NOMO-1 treated with dmso at 0.1 percent for 144 hours (cell line): ENCODE results near the gene CNPY1.
"Not testable (repeated sequence)": the region's sequence is repeated elsewhere in the genome, so short reads cannot be mapped to it uniquely, and the experiment has no call there.

Source experiments
- DNase-seq: peaks from one replicate; lab custom pipeline; 2025; ENCODE audit not compliant: unreplicated experiment; lab: John Stamatoyannopoulos, UW

The CNPY1 gene

DNA sequence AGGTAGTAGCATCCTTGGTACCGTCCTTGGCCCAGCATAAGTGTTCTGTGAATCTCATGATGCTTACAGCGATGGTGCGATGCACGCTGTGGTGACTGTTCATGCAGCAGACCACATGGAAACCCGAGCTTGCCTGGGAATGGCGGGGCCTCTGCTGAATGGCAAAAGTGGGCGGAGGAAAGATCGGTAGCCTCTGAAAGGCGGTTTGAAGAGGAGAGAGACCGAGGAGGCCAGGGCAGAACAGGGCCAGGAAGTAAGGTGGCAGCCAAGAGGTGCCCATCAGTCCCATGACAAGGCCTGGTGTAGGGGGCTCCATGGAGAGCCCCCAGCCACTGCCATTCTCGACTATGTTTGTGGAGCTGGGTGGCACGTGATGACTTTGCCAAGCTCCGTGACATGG is 33.2 kb upstream of the CNPY1 start:
- DNase-seq, result no peak

DNA sequence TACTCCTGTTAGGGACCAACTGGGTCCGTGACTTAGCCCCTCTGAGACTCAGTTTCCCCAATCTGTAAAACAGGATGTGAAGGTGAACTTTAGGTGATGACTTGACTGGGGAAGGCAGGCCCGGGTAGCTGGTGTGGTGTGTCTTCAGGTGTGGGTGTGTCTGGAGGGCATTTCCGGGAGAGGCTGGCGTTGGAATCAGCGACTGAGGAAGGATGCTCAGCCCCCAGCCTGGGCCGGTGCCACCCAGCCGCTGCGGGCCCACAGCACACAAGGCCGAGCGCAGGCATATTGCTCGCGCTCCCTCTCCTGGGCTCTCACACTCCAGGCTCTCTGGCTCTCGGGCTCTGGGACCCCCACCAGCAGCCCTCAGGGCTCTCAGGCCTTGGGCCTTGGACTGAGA is 31.7 kb upstream of the CNPY1 start:
- DNase-seq, result no peak

DNA sequence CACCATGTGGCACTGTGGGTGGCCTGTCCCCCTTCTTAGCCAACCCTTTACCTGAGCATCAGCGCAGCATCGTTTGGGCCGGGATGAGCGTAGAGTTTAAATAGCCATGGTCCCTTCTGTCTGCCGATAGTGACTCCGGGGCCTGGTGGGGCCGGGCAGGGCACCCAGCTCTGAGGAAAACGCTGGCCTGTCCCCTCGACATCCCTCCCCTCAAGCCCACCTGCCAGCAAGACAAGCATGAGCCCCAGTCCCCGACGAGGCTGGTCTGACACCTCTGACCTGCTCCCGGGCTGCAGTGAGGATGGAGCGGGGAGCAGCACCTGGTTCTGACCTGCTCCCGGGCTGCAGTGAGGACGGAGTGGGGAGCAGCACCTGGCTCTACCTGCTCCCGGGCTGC is 31.1 kb upstream of the CNPY1 start:
- DNase-seq, result no peak

DNA sequence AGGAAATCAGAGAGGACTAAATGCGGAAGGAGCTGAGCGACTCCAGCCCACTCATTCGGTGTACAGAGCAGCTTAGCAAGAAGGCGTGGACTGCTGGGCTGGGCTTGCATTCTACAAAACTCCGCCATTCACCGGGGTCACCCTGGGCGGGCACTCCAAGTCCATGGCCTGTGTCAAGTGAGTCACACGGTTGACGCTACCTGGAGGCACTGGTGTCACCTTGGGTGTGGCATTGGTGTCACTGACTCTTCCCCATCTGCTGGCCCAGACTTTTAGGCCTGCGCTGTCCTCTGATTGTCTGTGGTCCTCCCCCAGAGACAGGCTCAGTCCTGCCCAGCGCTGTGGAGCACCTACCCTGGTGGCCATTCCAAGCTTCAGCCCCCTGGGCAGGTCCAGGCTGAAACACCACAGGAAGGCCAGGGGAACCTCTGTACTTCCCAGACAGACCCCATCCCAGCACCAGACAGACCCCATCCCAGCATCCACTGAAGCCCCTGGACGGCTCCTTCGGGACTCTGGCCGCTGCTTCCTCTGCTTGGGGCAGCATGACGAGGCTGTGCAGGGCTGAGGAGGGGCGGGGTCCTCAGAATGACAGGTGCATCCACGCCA is 30.6 kb upstream of the CNPY1 start:
- no peak for DNase-seq

DNA sequence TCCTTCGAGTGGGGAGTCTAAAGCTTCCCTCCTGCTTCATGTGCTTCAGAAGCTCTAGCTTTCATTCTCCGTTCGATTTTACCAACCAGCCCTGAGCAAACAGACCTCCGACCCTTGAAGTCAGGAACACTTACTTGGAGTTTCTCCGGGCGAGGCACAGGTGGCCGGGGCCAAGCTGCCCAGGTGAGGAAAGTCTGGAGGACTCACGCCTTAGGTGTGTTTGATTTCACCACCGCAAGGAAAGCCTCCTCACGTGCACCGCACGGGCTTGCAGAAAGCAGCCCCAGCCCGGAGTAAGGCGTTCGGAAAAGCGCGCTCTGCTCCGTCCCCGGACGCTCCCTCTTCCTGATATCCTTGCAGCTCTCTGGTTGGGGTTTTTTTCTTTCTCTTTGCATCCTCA is 30.1 kb upstream of the CNPY1 start:
- DNase-seq, result no peak

DNA sequence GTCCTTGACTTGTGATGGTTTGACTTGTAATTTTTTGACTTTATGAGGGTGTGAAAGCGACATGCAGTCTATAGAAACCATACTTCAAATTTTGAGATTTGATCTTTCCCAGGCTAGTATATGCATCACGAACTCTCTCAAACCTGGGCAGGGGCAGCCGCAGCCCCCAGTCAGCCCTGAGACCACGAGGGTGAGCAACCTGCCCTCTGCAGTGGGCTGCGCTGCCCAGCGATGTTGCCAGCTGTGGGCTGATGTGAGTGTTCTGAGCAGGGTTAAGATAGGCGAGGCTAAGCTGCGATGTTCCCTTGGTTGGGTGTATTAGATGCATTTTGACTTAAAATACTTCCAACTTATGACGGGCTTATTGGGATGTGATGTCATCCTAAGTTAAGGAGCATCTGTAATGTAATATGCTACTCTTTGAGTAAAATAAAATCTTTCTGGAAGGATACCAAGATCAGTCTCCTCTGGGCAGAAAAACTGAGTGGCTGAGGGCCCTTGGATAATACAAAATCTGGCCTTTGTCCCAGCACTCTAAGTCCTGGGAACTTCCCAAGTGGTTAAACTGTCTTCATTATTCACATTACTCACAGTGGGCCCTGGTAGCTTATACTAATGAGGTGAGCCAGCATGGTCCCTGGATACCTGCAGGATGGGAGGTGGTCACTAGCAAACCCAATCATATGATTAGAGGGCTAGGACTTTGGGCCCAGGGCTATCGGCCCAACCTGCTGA is 28.4 kb upstream of the CNPY1 start:
- DNase-seq, result no peak

DNA sequence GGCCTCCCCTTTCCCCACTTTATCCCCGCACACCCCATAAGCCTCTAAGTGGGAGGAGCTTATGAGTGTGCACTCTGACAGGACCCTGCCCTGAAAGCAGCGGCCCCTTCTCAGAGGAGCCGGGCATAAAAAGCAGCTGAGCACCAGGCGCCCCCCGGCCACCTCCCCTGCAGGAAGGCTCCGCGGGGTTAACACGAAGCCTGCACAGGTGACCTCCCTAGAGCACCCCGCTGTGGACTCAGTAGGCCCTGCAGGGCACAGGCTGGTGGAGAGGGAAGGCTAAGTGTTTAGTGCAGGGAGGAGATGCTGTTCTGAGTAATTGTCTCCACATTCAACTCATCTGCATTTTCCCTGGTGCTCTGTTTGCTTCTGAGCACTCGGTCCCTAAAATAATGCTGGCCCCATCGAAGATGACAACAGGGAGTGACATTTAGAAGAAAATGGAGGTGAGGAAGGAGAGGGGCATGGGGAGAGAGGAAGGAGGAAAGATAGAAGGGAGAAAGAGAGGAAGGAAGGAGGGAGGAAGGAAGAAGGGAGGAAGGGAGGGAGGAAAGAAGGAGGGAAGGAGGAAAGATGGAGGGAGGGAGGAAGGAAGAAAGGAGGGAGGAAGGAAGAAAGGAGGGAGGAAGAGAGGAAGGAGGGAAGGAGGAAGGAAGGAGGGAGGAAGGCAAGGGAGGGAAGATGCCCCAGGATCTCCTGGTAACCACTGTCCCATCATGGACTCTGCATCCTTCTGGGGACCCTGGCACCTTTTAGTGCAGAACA is 25.4 kb upstream of the CNPY1 start:
- DNase-seq, result no peak

DNA sequence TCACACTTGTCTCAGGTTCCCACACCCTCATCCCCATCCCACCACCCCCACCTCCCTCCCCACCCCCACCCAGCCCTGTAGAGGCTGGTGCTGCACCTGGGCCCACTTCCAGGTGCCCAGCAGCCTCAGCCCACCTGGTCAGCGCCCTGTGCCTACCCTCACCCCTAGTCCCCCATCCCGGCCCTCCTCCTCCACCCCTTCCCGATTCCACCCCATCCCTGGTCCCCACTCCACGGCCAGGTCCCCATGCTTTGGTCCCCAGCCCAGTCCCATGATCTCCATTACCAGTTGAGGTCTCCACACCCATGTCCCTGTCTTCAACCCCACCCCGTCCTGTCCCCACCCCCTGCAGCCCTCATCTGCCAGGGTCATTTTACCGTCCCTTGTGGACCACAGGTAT is 24.6 kb upstream of the CNPY1 start:
- DNase-seq, result no peak

DNA sequence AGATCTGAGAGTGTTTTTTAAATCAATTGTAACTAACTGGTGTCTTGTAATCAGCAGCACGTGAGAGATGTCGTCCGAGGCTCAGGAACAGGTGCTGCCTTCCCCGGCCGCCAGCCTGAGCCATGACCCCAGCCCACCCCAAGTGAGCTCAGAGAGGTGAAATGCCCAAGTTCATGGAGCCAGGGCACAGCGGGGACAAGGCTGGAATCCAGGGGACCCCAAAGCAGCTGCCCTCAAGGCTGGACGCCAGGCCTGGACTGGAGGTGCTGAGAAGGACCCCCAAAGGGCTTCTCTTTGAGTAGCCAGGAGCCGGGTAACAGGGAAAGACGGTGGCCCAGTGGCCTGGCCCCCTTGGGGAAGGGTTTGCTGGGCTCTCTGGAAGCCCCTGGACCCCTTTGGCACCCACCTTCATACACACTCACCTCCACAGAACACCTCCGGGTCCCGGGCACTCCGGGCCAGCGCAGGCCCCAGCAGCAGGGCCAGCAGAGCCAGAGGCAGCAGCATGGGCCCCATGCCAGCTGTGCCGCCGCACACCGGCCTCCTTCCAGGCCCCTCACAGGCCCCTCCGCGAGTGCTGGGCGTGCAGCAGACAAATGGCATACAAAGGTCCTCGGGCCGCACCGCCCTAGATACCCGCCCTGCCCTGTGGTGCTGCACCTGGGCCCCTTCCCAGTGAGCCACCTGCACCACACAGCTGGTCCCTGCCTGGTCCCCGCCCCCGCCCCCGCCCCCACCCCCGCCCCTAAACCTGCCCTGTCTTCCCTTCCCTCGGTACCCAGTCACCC is 24.0 kb upstream of the CNPY1 start:
- DNase-seq, result no peak

DNA sequence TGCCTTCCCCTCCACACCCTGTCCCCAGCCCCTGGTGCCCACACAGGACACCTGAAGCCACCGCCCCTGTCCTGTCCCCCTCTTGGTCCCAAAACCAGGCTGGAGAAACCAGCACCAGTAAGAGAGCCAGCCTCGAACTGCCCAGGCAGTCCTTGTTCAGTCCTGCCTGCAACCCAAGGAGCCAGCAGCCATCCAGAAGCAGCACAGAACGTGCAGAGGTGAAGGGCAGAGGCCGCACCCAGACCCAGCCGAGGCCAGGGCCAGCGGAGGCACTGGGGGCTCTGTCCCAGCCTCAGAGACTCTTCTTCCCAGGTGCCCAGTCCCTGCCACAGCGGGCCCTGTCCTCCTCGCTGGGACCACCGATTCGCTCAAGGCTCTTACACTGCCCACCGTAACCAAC is 23.3 kb upstream of the CNPY1 start:
- DNase-seq, result no peak

DNA sequence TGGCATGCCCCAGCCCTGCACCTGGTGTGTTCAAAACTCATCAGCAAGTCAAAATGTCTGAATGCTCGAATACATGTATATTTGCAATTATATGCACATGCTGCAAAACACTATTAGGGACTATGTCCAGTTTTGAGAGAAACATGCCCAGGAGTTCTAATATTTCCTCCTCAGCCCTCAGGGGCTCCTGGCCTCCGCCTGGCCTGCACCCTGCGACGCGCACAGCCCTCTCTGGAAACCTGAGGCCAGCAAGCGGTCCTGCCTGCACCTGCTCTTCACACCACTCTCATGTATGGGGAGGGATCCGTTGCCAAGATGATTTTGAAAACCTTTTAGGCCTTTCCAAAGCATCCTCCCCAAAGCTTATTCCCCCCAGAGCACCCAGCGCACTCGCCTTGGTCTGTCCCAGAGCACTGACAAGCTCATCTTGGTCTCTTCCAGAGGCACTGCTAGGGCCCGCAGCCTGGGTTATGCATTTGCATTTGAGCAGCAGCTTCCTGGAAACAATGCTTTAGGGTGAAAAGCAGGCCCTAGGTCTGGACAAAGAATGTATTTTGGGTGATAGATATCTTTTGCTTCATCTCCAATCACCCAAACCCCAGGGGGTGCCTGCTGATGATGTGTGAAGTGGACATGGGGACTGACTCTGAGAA is 22.6 kb upstream of the CNPY1 start:
- DNase-seq, result no peak

DNA sequence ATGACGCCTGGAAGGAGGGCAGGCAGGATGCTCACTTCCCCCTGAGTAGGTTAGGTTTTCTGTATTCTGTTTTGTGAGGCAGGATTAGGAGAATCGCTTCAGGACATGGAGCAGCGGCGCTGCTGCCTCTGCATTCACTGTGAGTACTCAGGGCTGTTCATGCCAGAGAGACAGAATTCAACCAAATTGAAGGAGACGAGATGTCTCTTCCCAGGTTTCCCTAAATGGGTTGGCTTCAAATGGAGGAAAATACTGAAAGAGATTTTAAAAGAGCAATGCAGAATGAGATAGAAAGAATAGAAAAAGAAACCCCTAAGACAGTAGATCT is 21.9 kb upstream of the CNPY1 start:
- DNase-seq, result no peak

DNA sequence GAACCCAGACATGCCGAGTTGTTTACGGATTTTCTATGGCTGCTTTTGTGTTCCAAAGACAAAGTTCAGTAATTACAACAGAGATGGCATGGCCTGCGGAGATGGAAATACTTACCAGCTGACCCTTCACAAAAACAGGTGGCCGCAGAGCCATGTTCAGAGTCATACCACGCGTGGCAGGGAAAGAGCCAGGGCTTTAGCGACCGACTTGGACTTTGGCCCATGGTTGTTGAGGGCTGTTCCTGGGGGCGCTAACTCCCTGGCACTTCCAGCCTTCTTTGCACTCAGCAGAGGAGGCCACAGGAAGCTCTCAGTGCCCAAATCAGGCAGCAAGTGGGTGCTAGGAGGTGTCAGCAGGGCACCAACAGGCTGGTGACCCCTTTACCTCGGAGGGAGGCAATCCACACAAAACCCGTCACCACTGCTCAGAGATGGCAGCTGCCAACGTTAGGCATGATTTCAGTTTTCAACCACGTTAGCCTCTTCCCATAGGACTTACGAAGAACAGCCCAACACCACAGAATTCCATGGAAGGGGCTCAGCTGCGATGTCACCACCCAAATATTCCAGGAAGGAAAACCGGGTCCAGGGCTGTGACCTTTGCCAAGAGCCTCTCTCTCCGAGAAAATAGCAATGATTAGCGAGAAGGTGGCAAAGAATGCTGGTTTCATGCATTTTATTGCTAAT is 21.4 kb upstream of the CNPY1 start:
- no peak for DNase-seq

DNA sequence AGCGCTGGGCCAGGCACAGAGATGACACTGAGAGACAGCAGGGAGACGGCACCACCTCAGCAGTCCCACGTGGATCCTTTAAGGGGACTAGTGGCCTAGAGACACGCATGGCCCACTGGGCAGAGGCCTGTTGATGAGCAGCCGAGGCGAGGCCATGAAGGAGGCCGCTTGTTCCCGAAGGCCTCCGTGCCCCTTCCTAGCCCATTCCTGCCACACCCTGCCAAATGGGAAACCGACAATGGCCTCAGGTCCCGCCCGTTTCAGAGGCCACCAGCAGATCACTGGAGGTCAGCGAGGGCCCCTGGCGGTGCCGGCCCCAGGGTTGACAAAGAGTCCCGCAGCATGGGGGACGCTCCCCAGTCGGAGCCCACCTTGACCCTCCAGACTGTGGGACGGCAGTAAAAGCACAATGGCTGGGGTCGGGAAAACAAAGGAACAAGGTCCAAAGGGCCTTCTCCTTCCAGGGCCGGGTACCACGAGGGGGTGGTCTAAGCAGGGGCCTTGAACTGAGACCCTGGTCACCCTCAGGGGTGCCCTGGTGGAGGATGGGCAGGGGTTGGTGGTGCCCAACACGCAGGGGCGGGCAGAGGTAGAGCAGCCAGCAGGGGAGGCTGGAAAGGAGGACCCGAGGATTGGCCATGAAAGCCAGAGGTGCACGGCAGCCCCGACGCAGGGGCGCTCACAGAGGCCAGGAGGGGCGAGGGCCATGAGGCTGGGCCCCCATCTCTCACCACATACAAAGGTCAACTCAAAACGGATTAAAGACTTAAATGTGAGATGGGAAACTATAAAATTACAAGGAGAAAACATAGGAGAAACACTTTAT is 19.9 kb upstream of the CNPY1 start:
- DNase-seq, result no peak

DNA sequence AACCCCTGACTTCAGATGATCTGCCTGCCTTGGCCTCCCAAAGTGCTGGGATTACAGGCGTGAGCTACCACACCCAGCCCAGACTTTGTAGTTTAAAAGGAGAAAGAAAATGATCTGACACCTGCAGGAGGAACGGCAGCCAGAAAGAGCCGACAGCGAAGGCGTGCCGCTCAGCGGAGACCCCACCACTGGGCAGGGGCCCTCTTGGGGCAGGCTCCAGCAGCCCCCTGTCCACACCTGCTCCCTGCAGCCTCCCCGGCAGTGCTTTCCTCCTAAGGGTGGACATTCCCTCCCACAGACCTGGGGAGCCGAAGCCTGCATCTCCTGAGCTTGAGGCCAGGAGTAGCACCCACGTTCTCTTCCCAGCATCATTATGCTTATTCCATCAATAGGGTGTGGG is 19.2 kb upstream of the CNPY1 start:
- DNase-seq, result no peak

DNA sequence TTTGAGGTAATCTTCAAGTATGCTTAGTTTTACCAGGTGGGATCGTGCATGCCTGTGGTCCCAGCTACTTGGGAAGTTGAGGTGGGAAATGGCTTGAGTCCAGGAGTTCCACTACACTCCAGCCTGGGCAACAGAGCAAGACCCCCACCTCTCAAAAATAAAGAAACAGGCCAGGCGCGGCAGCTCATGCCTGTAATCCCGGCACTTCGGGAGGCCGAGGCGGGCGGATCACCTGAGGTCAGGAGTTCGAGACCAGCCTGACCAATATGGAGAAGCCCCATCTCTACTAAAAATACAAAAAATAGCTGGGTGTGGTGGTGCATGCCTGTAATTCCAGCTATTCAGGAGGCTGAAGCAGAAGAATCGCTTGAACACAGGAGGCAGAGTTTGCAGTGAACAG is 16.6 kb upstream of the CNPY1 start:
- not testable (repeated sequence) for DNase-seq

DNA sequence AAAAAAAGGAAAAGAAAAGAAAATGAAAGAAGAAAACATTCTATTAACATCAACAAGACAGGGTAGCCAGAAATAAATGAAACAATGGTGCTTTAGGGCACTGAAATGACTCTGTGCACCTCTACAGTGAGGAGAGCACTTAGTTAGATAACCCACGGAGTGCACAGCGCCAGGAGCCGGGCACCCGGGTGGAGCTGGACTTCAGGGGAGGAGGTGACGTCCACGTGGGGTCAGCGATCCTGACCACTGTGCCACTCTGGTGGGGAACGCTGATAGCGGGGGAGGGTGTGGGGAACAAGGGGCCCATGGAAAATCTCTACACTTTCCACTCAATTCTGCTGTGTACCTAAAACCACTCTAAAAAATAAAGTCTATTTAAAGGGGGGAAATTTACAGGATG is 15.7 kb upstream of the CNPY1 start:
- DNase-seq, result no peak

DNA sequence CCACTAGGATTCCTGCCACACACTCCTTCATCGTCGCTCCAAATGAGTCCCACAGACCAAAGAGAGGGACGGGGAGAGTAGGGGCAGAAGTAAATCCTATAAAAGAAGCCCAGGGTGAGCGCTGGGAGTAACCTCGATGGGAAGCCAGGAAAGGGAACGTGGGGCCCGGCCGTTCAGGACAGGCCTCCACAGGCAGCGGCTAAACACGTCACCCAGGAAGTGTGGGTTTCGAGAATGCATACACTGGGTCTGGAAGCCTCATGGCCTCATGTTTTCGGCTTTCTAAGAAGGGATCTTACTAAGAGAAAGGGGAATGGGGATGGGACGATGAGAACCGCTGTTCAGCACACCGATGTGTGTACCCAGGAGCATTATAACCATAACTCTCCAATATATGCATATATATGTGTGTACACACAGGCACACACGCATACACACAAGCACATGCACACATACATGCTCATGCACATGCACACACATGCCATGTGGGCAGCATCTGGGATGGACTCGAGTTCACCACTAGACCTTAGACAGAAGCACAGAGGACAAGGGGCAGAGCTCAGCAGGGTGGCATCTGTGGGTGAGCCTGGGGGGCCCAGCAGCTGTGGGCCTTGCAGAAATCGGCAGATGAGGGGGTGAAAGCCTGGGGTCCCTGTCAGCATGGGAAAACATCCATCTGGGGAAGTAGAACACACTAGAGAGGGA is 14.8 kb upstream of the CNPY1 start:
- DNase-seq, result no peak

DNA sequence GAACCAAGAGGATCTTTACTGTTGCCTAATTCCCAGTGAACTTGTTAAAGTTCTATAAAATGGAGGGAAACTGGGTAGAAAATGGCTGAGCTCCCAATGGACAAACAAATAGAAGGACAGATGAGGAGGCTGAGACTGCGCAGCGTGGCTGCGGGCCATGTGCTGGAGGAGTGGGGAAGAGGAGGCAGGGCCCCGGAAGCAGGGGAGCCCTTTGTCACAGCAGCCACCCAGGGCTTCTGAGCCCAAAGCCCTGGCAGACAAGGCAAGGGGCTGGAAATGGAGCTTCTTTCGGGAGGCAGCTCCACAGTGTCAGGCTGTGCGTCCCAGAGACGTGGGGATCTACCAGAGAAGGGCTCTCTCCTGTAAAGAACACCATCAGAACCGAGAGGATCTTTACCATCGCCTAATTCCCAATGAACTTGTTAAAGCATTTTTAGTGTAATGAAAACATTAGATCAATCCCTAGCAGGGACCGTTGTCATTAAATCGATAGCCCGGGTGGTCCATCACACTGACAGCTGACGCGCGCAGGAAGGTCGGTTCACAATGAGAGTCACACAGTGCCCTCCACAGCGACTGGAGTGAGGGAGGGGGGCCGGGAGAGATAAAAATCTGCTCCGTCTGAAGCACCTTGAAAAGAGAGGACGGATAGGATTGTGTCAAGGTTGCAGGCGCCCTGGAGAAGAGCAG is 14.0 kb upstream of the CNPY1 start:
- DNase-seq, result no peak
